Head of caudate nucleus (tissue), 42 donors: ENCODE measurements around the gene CDKAL1.
"Not testable (repeated sequence)": the region's sequence is repeated elsewhere in the genome, so short reads cannot be mapped to it uniquely, and the experiment has no call there.

Source experiments
- DNase-seq, 42 donors: peaks; one replicate each; pipeline versions ENCODE4 v3.0.0 to v3.0.0-alpha.2; 2020 to 2021; ENCODE audit warnings: mixed read lengths in 7 of 42
- intact Hi-C: fragments of 100-400 bp; cut with DNase I; formaldehyde crosslinking; loops from one replicate; pipeline ENCODE4 v1.15.0; 2022

Gene CDKAL1

GRCh38 chr6:21173031-21173430, 638.8 kb downstream of the CDKAL1 start:
- intact Hi-C loops = no loop called here
- no peak for DNase-seq

GRCh38 chr6:21173678-21174077, 639.4 kb downstream of the CDKAL1 start:
- intact Hi-C loops = no loop called here
- no peak for DNase-seq

GRCh38 chr6:21176197-21176596, 641.9 kb downstream of the CDKAL1 start:
- DNase-seq = no peak
- intact Hi-C loops = no loop called here

- intact Hi-C loops = no loop called here
- DNase-seq = no peak
These were observed 645.9 kb downstream of the CDKAL1 start for GRCh38 chr6:21180155-21180554.

- no peak for DNase-seq
- intact Hi-C loops = no loop called here
These were observed 646.6 kb downstream of the CDKAL1 start for GRCh38 chr6:21180800-21181337.

GRCh38 chr6:21181866-21182265, 647.6 kb downstream of the CDKAL1 start:
- DNase-seq = no peak
- intact Hi-C loops = no loop called here

GRCh38 chr6:21182589-21182988, 648.3 kb downstream of the CDKAL1 start:
- DNase-seq = no peak
- intact Hi-C loops = no loop called here

GRCh38 chr6:21185861-21186478, 651.7 kb downstream of the CDKAL1 start:
- intact Hi-C loops = no loop called here
- DNase-seq = no peak

GRCh38 chr6:21186479-21187055, 652.3 kb downstream of the CDKAL1 start:
- no peak for DNase-seq
- intact Hi-C loops = no loop called here

- intact Hi-C loops = no loop called here
- DNase-seq = no peak
These were observed 653.2 kb downstream of the CDKAL1 start for GRCh38 chr6:21187485-21187884.

GRCh38 chr6:21188505-21189223, 654.4 kb downstream of the CDKAL1 start:
- intact Hi-C loops = no loop called here
- DNase-seq = no peak

- intact Hi-C loops = no loop called here
- no peak for DNase-seq
These were observed 655.5 kb downstream of the CDKAL1 start for GRCh38 chr6:21189759-21190158.

- DNase-seq = no peak
- intact Hi-C loops = no loop called here
These were observed 656.4 kb downstream of the CDKAL1 start for GRCh38 chr6:21190701-21191100.

GRCh38 chr6:21193790-21194475, 659.7 kb downstream of the CDKAL1 start:
- intact Hi-C loops = no loop called here
- DNase-seq = no peak

- intact Hi-C loops, DNase-seq: not testable (repeated sequence)
These were observed 661.0 kb downstream of the CDKAL1 start for GRCh38 chr6:21195301-21195700.

- DNase-seq = no peak
- intact Hi-C loops = no loop called here
These were observed 663.9 kb downstream of the CDKAL1 start for GRCh38 chr6:21198032-21198640.

- intact Hi-C loops = no loop called here
- peak in 1 of 42 donors; percentile 6 for DNase-seq
These were observed 665.0 kb downstream of the CDKAL1 start for GRCh38 chr6:21199262-21199661.

- no peak for DNase-seq
- intact Hi-C loops = no loop called here
These were observed 666.0 kb downstream of the CDKAL1 start for GRCh38 chr6:21200134-21200870.

- no peak for DNase-seq
- intact Hi-C loops = no loop called here
These were observed 666.9 kb downstream of the CDKAL1 start for GRCh38 chr6:21201187-21201586.
